Liver (tissue), 3 donors: ENCODE measurements around the gene ST7.

Experiments used
- GABPA ChIP-seq, 2 donors: IDR thresholded peaks in 1 of 2; conservative IDR thresholded peaks in 1 of 2; 2 replicates each; pipeline ENCODE4 v1.6.1; 2016; ENCODE audit warnings: antibody characterized with exemption in 2 of 2, mild to moderate bottlenecking in 1 of 2, moderate library complexity in 1 of 2
- JUND ChIP-seq, 2 donors: IDR thresholded peaks; 2 replicates each; pipeline ENCODE4 v1.6.1; 2016; ENCODE audit warnings: antibody characterized with exemption in 2 of 2
- NR2F2 ChIP-seq: IDR thresholded peaks from 2 replicates; pipeline ENCODE4 v1.6.1; 2016; ENCODE audit warnings: antibody characterized with exemption
- RAD21 ChIP-seq, 2 donors: IDR thresholded peaks; 2 replicates each; pipeline ENCODE4 v1.6.1; 2016; ENCODE audit warnings: antibody characterized with exemption in 2 of 2, mild to moderate bottlenecking in 2 of 2
- TAF1 ChIP-seq: conservative IDR thresholded peaks from 2 replicates; pipeline ENCODE4 v1.6.1; 2016; ENCODE audit warnings: antibody characterized with exemption, mild to moderate bottlenecking
- TF ChIP-seq, protein P1 (sequence below): fragments of 150-350 bp; IDR thresholded peaks from 2 replicates; pipeline ENCODE4 v1.5.1; 2017; ENCODE audit warnings: improper control_type of control experiment, low read depth, low read length; ENCODE audit not compliant: missing input control
- TF ChIP-seq, protein P2 (sequence below): IDR thresholded peaks from 2 replicates; pipeline ENCODE4 v1.6.1; 2016; ENCODE audit warnings: antibody characterized with exemption
- TF ChIP-seq, protein P3 (sequence below): IDR thresholded peaks from 2 replicates; pipeline ENCODE4 v1.6.1; 2016; ENCODE audit warnings: antibody characterized with exemption, mild to moderate bottlenecking
- TF ChIP-seq, protein P4 (sequence below): IDR thresholded peaks from 2 replicates; pipeline ENCODE4 v1.6.1; 2016; ENCODE audit warnings: antibody characterized with exemption
- donor health status: healthy.
- donor health status: healthy.

GRCh38 chr7:117101026-117101425 is 147.7 kb downstream of the ST7 start:
- TF ChIP-seq TAF1, result no peak
- TF ChIP-seq, protein P1, sequence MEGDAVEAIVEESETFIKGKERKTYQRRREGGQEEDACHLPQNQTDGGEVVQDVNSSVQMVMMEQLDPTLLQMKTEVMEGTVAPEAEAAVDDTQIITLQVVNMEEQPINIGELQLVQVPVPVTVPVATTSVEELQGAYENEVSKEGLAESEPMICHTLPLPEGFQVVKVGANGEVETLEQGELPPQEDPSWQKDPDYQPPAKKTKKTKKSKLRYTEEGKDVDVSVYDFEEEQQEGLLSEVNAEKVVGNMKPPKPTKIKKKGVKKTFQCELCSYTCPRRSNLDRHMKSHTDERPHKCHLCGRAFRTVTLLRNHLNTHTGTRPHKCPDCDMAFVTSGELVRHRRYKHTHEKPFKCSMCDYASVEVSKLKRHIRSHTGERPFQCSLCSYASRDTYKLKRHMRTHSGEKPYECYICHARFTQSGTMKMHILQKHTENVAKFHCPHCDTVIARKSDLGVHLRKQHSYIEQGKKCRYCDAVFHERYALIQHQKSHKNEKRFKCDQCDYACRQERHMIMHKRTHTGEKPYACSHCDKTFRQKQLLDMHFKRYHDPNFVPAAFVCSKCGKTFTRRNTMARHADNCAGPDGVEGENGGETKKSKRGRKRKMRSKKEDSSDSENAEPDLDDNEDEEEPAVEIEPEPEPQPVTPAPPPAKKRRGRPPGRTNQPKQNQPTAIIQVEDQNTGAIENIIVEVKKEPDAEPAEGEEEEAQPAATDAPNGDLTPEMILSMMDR, result no peak
- TF ChIP-seq, protein P2, sequence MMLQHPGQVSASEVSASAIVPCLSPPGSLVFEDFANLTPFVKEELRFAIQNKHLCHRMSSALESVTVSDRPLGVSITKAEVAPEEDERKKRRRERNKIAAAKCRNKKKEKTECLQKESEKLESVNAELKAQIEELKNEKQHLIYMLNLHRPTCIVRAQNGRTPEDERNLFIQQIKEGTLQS, result no peak
- TF ChIP-seq, protein P3, sequence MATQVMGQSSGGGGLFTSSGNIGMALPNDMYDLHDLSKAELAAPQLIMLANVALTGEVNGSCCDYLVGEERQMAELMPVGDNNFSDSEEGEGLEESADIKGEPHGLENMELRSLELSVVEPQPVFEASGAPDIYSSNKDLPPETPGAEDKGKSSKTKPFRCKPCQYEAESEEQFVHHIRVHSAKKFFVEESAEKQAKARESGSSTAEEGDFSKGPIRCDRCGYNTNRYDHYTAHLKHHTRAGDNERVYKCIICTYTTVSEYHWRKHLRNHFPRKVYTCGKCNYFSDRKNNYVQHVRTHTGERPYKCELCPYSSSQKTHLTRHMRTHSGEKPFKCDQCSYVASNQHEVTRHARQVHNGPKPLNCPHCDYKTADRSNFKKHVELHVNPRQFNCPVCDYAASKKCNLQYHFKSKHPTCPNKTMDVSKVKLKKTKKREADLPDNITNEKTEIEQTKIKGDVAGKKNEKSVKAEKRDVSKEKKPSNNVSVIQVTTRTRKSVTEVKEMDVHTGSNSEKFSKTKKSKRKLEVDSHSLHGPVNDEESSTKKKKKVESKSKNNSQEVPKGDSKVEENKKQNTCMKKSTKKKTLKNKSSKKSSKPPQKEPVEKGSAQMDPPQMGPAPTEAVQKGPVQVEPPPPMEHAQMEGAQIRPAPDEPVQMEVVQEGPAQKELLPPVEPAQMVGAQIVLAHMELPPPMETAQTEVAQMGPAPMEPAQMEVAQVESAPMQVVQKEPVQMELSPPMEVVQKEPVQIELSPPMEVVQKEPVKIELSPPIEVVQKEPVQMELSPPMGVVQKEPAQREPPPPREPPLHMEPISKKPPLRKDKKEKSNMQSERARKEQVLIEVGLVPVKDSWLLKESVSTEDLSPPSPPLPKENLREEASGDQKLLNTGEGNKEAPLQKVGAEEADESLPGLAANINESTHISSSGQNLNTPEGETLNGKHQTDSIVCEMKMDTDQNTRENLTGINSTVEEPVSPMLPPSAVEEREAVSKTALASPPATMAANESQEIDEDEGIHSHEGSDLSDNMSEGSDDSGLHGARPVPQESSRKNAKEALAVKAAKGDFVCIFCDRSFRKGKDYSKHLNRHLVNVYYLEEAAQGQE, result no peak
- TF ChIP-seq, protein P4, sequence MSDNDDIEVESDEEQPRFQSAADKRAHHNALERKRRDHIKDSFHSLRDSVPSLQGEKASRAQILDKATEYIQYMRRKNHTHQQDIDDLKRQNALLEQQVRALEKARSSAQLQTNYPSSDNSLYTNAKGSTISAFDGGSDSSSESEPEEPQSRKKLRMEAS, result no peak
- TF ChIP-seq GABPA (IDR thresholded peaks at IDR 0.05 in 1 of 2, conservative IDR thresholded peaks at IDR 0.05 in 1 of 2), result no peak
- TF ChIP-seq JUND (IDR thresholded peaks at IDR 0.05), result no peak
- TF ChIP-seq RAD21 (IDR thresholded peaks at IDR 0.05), result no peak
- TF ChIP-seq NR2F2, result no peak
